IgD-negative memory B cell (primary cell): Measurements from ENCODE around the gene HAND1. TPM values are rescaled to one million over a fixed set of nuclear protein-coding genes. Genes with fewer than 3 reads are reported as not detected.
A peak's percentile ranks its signal among the peaks of the same experiment; 100 is the strongest.

Experiments used
- H3K27ac Mint-ChIP-seq, 3 donors: one replicate each; pipeline ENCODE4 v1.8.0; 2020 to 2022; ENCODE audit warnings: mild to moderate bottlenecking in 3 of 3, mixed read lengths in 3 of 3, moderate library complexity in 1 of 3
- H3K27me3 Mint-ChIP-seq: one replicate; pipeline ENCODE4 v1.8.0; 2021; ENCODE audit warnings: mixed read lengths
- H3K36me3 Mint-ChIP-seq: one replicate; pipeline ENCODE4 v1.8.0; 2020; ENCODE audit warnings: mild to moderate bottlenecking, mixed read lengths
- H3K4me1 Mint-ChIP-seq, 3 donors: one replicate each; pipeline ENCODE4 v1.8.0; 2020 to 2022; ENCODE audit warnings: mixed read lengths in 3 of 3, mild to moderate bottlenecking in 1 of 3
- H3K4me3 Mint-ChIP-seq, 4 donors: one replicate each; pipeline ENCODE4 v1.8.0; 2020 to 2022; ENCODE audit warnings: mild to moderate bottlenecking in 4 of 4, mixed read lengths in 4 of 4, moderate library complexity in 3 of 4
- H3K9me3 Mint-ChIP-seq, 3 donors: one replicate each; pipeline ENCODE4 v1.8.0; 2020 to 2021; ENCODE audit warnings: mixed read lengths in 3 of 3, mild to moderate bottlenecking in 1 of 3
- polyA plus RNA-seq: library from polyadenylated mRNA; unstranded; fragments of 300-500 nt; fragmentation: Illumina TruSeq; gene quantifications from one replicate; pipeline ENCODE4 v1.2.3, GENCODE V29; 2021

HAND1 gene
- polyA plus RNA-seq, 1 donor from 2014 or later, result not detected

- H3K4me1 Mint-ChIP-seq, result no peaks in the 10 kb centered on the region
- H3K36me3 Mint-ChIP-seq, result peaks cover 3% of the 10 kb centered on the region
- H3K9me3 Mint-ChIP-seq, result no peaks in the 10 kb centered on the region
- no peak overlapping the region for H3K27ac Mint-ChIP-seq
- peaks cover 17% of the 10 kb centered on the region for H3K27me3 Mint-ChIP-seq
- no peak overlapping the region for H3K4me3 Mint-ChIP-seq
These were observed 11.9 kb downstream of the HAND1 start for GRCh38 chr5:154466147-154466546.

GRCh38 chr5:154465169-154465568, 12.9 kb downstream of the HAND1 start:
- H3K4me1 Mint-ChIP-seq, result peaks cover 1 to 7% (median 2%) of the 10 kb centered on the region in 3 donors
- H3K27me3 Mint-ChIP-seq, result peaks cover 7% of the 10 kb centered on the region
- no peaks in the 10 kb centered on the region for H3K9me3 Mint-ChIP-seq
- H3K36me3 Mint-ChIP-seq, result peaks cover 3% of the 10 kb centered on the region
- no peak overlapping the region for H3K4me3 Mint-ChIP-seq
- no peak overlapping the region for H3K27ac Mint-ChIP-seq

- peaks cover 1 to 7% (median 2%) of the 10 kb centered on the region in 3 donors for H3K4me1 Mint-ChIP-seq
- H3K27ac Mint-ChIP-seq, result no peak overlapping the region
- H3K9me3 Mint-ChIP-seq, result no peaks in the 10 kb centered on the region
- H3K4me3 Mint-ChIP-seq, result no peak overlapping the region
- peaks cover 3% of the 10 kb centered on the region for H3K36me3 Mint-ChIP-seq
- H3K27me3 Mint-ChIP-seq, result peaks cover 4% of the 10 kb centered on the region
These were observed 13.6 kb downstream of the HAND1 start for GRCh38 chr5:154464438-154464837.

- H3K27me3 Mint-ChIP-seq, result no peaks in the 10 kb centered on the region
- no peak overlapping the region for H3K4me3 Mint-ChIP-seq
- no peak overlapping the region for H3K27ac Mint-ChIP-seq
- peaks cover 1 to 7% (median 2%) of the 10 kb centered on the region in 3 donors for H3K4me1 Mint-ChIP-seq
- peaks cover 6% of the 10 kb centered on the region for H3K36me3 Mint-ChIP-seq
- no peaks in the 10 kb centered on the region for H3K9me3 Mint-ChIP-seq
These were observed 16.5 kb downstream of the HAND1 start for GRCh38 chr5:154461531-154461930.

GRCh38 chr5:154460172-154460571, 17.9 kb downstream of the HAND1 start:
- Mint-ChIP-seq H3K36me3 (peaks cover 8% of the 10 kb centered on the region), H3K27ac (no peak overlapping the region), H3K4me3 (no peak overlapping the region), H3K4me1 (peaks cover 1 to 7% (median 2%) of the 10 kb centered on the region in 3 donors), H3K27me3 (no peaks in the 10 kb centered on the region), H3K9me3 (no peaks in the 10 kb centered on the region)

GRCh38 chr5:154459015-154459414, 19.0 kb downstream of the HAND1 start:
- no peaks in the 10 kb centered on the region for H3K27me3 Mint-ChIP-seq
- H3K4me3 Mint-ChIP-seq, result no peak overlapping the region
- no peaks in the 10 kb centered on the region for H3K9me3 Mint-ChIP-seq
- H3K4me1 Mint-ChIP-seq, result peaks cover 1 to 7% (median 2%) of the 10 kb centered on the region in 3 donors
- H3K27ac Mint-ChIP-seq, result no peak overlapping the region
- H3K36me3 Mint-ChIP-seq, result peaks cover 10% of the 10 kb centered on the region

- no peak overlapping the region for H3K27ac Mint-ChIP-seq
- H3K4me3 Mint-ChIP-seq, result no peak overlapping the region
- H3K4me1 Mint-ChIP-seq, result peaks cover 2 to 7% (median 4%) of the 10 kb centered on the region in 3 donors
- H3K27me3 Mint-ChIP-seq, result no peaks in the 10 kb centered on the region
- H3K36me3 Mint-ChIP-seq, result peaks cover 8% of the 10 kb centered on the region
- no peaks in the 10 kb centered on the region for H3K9me3 Mint-ChIP-seq
These were observed 21.5 kb downstream of the HAND1 start for GRCh38 chr5:154456540-154456939.

- H3K4me1 Mint-ChIP-seq, result peaks cover 1 to 4% (median 2%) of the 10 kb centered on the region in 3 donors
- peaks cover 8% of the 10 kb centered on the region for H3K36me3 Mint-ChIP-seq
- H3K27me3 Mint-ChIP-seq, result no peaks in the 10 kb centered on the region
- H3K9me3 Mint-ChIP-seq, result no peaks in the 10 kb centered on the region
- H3K4me3 Mint-ChIP-seq, result no peak overlapping the region
- no peak overlapping the region for H3K27ac Mint-ChIP-seq
These were observed 22.4 kb downstream of the HAND1 start for GRCh38 chr5:154455585-154455984.

- Mint-ChIP-seq H3K27ac (no peak overlapping the region), H3K4me3 (no peak overlapping the region), H3K27me3 (no peaks in the 10 kb centered on the region), H3K36me3 (peaks cover 5% of the 10 kb centered on the region), H3K9me3 (no peaks in the 10 kb centered on the region), H3K4me1 (peaks cover 20 to 29% (median 23%) of the 10 kb centered on the region in 3 donors)
These were observed 26.1 kb downstream of the HAND1 start for GRCh38 chr5:154451957-154452356.

GRCh38 chr5:154449786-154450185, 28.2 kb downstream of the HAND1 start:
- no peaks in the 10 kb centered on the region for H3K27me3 Mint-ChIP-seq
- no peaks in the 10 kb centered on the region for H3K9me3 Mint-ChIP-seq

GRCh38 chr5:154447089-154447725, 30.8 kb downstream of the HAND1 start:
- peaks cover 30 to 42% (median 35%) of the 10 kb centered on the region in 3 donors for H3K4me1 Mint-ChIP-seq
- H3K36me3 Mint-ChIP-seq, result peaks cover 7% of the 10 kb centered on the region
- peak overlapping the region; percentile 50 to 83 (median 53) for H3K27ac Mint-ChIP-seq
- no peaks in the 10 kb centered on the region for H3K27me3 Mint-ChIP-seq
- H3K4me3 Mint-ChIP-seq, result peak overlapping the region; percentile 89 to 99 (median 94)
- no peaks in the 10 kb centered on the region for H3K9me3 Mint-ChIP-seq

More at GRCh38 chr5:154449786-154450185, 28.2 kb downstream of the HAND1 start:
- H3K4me3 Mint-ChIP-seq, result peak overlapping the region in 1 of 4 donors; percentile 83
- peaks cover 30 to 36% (median 31%) of the 10 kb centered on the region in 3 donors for H3K4me1 Mint-ChIP-seq
- H3K27ac Mint-ChIP-seq, result no peak overlapping the region
- peaks cover 8% of the 10 kb centered on the region for H3K36me3 Mint-ChIP-seq

GRCh38 chr5:154446195-154447088, 31.6 kb downstream of the HAND1 start:
- peak overlapping the region; percentile 53 to 96 (median 83) for H3K27ac Mint-ChIP-seq
- H3K4me3 Mint-ChIP-seq, result peak overlapping the region; percentile 89 to 99 (median 94)
- H3K4me1 Mint-ChIP-seq, result peaks cover 30 to 42% (median 36%) of the 10 kb centered on the region in 3 donors
- H3K27me3 Mint-ChIP-seq, result no peaks in the 10 kb centered on the region
- H3K9me3 Mint-ChIP-seq, result no peaks in the 10 kb centered on the region
- peaks cover 8% of the 10 kb centered on the region for H3K36me3 Mint-ChIP-seq

GRCh38 chr5:154445422-154446194, 32.4 kb downstream of the HAND1 start, which contains the start of gene SAP30L:
Gene SAP30L (plus strand): TSS chr5:154445997. CDS start chr5:154446605, 608 bp downstream.
- Mint-ChIP-seq H3K27ac (peak within 1 kb of the TSS; percentile 83 to 96 (median 94)), H3K4me1 (peaks cover 30 to 40% (median 38%) of the 10 kb centered on the region in 3 donors), H3K27me3 (no peaks in the 10 kb centered on the region)

GRCh38 chr5:154444556-154445421, 33.2 kb downstream of the HAND1 start:
- Mint-ChIP-seq H3K27ac (peak overlapping the region; percentile 83 to 96 (median 94)), H3K27me3 (no peaks in the 10 kb centered on the region), H3K9me3 (no peaks in the 10 kb centered on the region), H3K4me3 (peak overlapping the region; percentile 97 to 100 (median 100)), H3K36me3 (peaks cover 8% of the 10 kb centered on the region), H3K4me1 (peaks cover 30 to 38% (median 35%) of the 10 kb centered on the region in 3 donors)

More at GRCh38 chr5:154445422-154446194, 32.4 kb downstream of the HAND1 start, which contains the start of gene SAP30L:
- Mint-ChIP-seq H3K9me3 (no peaks in the 10 kb centered on the region), H3K36me3 (peaks cover 8% of the 10 kb centered on the region), H3K4me3 (peak within 1 kb of the TSS; percentile 99 to 100 (median 100))
